HG02885 (cell line): ENCODE data around the gene GPR45.
A peak's percentile ranks its signal among the peaks of the same experiment; 100 is the strongest.

Source experiments
- ATAC-seq: cut with Tn5 transposase; IDR thresholded peaks from one replicate; pipeline ENCODE4 v1.9.1; 2021; ENCODE audit warnings: mild to moderate bottlenecking; ENCODE audit not compliant: unreplicated experiment, poor library complexity

The GPR45 gene, protein sequence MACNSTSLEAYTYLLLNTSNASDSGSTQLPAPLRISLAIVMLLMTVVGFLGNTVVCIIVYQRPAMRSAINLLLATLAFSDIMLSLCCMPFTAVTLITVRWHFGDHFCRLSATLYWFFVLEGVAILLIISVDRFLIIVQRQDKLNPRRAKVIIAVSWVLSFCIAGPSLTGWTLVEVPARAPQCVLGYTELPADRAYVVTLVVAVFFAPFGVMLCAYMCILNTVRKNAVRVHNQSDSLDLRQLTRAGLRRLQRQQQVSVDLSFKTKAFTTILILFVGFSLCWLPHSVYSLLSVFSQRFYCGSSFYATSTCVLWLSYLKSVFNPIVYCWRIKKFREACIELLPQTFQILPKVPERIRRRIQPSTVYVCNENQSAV

DNA sequence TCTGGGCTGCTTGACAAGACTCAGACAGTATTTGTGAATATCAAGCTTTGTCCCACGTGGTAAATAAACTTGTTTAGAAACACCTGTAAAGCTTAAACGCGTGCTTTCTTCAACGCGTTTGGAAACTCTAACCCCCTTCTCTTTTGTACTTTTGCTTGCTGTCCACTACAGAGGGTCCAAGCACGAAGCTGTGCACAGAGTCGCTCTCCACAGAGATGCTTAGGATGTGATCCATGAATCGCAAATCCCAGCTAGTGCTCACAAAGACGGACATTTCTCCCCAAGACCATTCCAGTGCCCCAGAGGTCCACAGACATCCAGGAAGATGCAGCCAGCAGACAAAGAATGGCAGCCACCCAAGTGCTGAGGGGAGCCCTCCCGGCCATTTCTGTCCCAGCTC, at the start of gene GPR45:
TSS of gene GPR45 (plus strand) at position 301 of the 400 bp plus-strand sequence. CDS start 116 bp downstream, outside the sequence.
- no peak for ATAC-seq

DNA sequence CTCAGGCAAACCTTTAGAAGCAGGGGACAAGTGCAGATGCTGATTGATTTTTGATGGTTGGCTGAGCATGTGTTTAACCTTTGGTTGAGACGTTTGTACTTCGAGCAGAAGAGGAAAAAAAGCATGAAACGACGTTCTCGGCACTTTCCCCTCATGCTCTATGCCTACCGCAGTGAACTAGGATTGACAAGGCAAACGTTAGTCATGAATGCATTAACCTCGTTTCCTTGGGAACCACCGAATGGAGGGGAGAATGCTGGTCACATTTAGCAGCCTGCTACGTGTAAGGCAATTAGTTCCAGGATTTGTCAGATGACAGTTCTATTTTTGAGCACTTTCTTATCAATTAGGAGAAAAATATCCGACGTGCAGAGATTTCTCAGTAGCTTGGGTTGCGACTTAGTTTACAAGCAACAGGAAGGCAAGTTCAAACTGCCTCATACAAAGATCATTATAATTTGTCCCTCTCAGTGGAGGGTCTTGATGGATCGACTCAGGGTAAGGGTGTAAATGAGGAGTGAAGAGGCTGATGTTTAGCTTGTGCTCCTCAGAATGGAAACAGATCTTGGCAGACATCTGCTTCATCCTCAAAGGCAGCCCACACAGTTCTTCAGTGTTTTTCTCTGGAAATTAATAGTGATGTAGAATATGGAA, 47.4 kb upstream of the GPR45 start:
- no peak for ATAC-seq

DNA sequence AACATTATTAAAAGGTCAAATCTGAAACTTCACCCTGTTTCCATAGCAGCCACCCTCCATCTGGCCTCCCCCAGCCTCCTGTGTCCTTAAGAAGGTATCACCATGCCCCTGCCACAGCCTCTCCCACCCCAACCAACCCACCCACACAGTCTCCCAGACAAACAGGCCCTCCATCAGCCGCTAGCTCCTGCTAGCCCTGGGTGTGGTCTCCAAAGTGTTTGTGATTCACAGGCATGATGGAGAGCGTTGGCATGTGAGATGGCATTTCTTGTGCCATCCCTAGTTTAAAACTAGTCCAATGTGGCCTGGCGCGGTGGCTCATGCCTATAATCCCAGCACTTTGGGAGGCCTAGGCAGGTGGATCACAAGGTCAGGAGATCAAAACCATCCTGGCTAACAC, 44.9 kb upstream of the GPR45 start:
- ATAC-seq: no peak

DNA sequence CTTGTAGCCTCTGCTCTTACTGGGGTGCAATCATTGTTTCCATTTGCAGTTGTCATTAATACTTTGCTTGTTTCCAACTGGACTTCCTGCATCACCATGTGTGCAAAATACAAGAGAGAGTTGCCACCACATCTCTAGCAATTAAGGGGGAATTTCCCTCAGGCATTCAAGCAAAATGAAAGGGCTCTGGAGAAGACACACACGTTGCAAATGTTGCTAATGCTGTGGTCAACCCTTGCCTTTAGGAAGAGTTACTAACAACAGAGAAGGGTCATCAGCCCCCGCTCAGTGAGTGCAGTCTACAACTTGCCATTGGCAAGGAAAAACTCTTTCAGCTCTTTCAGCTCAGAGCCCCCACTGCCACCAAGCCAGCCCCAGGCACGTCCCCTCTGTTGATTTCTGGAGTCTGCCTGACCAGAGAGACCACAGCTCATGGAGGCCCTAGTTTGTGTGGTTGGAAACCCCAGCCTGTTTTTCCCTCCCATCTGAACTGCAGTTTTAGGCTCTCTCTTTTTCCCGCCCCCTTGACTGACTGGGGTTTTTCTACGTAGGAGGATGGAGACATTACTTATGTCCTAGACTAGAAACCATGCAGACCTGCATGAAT, 25.9 kb upstream of the GPR45 start:
- ATAC-seq: no peak

DNA sequence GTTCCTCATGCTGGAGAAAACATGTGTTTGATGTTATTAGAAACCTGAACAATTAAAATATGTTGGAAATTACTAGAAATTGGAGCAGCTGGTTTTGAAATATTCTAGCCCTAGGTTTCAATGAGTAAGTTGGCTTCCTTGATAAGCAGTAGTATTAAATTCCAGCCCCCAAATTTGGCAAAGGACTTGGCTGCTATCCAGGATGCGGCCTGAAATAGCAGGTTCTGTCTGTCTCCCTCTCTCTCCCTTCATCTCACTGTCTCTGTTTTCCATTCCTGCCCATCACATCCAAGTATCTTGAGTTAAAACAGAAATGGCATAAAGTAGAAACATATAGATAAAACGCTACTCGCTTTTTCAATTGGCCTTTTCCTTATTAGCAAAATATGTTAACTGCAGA, 20.9 kb upstream of the GPR45 start:
- no peak for ATAC-seq

DNA sequence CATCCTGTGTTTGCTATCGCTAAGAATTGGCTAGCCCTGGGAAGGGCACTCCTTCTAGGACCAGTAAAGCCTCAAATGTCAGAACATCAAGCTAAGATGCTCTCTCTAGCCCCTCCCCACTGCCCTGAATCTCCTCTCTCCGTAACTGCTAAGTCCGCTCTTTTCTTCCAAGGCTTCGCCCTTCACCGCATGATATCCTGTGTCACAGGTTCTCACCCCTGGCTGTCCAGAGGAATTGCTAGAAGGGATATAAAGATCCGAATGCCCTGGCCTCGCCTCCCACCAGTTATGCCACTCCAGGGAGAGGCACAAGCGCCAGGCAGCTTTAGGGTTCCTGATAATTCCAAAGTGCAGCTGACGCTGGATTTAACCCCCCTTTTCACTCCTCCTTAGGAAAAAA, 17.1 kb upstream of the GPR45 start:
- no peak for ATAC-seq

DNA sequence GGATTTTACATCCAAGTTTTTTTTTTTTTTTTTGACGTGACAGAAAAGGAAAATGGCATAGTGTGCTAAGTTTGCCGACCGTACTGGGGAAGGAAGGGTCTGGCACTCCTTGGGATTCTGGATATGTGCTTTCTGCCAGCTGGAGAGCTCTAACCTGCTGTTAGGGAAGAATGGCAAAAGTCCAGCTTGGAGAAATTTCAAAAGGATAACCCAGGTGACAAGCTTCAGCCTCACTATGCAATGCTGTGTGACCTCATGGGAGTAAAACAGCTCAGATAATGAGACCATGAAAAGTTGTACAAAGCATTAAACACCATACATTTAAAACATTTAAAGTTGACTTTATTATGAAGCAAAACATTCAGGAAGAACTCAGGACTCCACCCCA, 10.3 kb upstream of the GPR45 start:
- no peak for ATAC-seq

DNA sequence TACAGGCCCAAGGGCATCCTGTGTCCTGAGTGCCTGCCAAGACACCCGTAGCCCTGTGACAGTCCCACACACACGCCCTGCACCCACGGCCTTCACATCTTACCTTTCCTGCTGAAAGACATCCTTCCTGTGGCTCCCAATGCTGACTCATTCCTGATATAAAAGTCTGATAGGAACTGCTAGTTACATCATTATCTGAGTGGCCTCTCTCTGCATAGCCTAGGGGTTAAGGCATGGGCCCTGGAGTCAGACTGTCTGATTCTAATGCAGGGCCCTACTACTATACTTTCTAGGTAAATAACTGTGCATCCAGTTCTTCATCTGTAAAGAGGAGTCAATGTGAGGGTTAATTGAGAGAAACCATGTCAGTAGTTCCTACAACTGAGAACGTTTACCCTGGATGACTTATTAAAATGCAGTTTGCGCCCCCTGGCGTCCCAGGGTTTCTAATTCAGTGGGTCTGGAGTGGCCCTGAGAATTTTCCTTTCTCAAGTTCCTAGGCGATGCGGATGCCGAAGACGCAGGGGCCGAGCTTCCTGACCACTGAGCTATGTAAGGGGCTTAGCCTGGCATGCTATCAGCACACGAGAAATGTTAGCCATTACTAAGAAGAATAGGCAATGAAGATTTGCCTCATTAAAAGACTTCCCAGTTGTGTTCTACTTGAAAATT, 6.0 kb upstream of the GPR45 start:
- peak; percentile 74 for ATAC-seq

DNA sequence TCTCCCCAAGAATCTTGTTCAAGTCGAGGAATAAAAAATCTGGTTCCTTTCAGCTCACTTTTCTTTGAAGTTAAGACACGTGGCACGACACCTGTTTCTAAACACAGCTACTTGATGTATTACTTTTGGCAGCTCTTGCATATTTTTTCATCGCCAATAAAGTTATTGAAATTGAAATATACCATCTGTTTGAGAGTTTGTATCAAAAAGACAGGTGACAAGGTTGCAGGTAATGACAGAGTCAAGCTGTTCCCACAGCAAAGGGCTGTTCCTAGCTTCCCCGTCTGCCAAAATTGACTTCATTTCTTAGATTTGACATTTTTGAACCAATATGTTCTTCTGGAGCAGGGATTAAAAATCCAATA, 5.5 kb upstream of the GPR45 start:
- ATAC-seq: no peak

DNA sequence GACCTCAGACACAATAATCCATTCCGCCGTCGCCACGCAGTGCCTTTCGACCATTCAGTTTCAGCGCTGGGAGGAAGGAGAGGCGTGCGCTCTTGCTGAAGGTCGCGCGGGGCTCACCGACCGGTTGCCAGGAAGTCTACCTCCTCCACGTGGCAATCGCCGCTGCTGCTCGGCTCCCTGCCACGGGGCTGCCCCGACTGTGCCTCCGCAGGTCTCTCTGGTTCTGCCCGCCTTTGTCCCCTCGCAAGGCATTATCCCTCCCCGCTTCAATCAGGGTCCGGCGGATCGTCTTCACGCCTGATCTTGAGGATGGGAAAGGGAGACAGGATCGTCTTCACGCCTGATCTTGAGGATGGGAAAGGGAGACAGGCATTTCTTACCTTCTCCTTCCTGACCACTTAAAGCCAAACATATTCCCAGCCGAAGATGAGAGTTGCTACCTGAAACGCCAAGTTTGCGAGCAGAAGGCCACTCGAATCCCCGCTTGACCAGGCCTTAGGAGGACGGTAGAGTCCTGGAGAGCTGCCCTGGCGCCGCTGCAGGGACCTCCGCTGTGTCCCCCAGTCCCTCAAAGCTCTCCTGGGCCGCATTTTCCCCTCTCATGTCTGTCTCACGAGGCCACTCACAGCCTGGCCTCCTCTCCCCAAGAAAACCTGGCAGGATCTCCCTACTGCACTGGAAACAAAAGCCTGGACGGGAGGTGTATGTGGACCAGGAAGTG, 4.3 kb upstream of the GPR45 start:
- ATAC-seq: no peak

DNA sequence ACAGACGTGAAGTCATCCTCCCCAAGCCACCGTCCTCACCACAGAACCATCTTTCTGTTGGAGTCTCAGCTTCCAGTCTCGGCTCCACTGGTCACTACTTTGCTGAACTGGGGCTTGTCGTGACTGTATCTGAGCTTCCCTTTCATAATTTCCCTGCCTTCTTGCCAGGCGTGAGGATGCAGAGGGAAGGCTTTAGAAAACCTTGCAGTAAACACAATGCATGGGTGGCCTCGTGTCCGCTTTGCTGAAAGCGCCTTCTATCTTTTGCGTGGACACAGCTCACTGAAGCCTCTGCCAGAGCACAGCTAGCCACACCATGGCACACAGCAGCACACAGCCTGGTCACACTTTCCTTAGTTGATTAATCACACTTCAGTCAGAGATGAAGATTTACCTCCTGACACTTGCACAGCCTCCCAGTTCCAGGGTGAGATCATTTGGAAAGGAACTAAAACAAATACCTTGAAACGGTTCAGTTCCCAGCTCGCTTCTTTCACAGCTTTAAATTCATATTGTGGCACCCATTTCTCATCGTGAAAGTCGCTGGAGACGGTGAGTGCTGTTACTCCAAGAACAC, 2.8 kb upstream of the GPR45 start:
- ATAC-seq: no peak

DNA sequence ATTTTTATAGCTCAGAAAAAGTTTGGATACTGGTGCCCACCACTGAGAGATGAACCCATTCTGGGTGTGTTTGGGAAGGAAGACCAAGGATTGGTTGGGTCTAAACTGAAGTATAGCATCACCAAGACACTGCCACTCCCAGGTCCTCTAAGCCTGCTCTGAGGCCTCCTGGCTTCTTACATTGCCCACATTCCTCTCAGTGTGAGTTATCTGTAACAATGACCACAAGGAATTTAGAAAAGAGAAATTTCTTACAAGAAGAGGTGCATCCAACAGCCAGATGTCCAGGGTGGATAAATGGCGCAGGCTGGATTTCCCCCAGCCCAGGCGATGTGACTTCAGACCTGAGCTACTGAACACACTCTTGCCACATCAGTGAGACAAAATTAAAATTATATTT, 1.6 kb upstream of the GPR45 start:
- no peak for ATAC-seq

DNA sequence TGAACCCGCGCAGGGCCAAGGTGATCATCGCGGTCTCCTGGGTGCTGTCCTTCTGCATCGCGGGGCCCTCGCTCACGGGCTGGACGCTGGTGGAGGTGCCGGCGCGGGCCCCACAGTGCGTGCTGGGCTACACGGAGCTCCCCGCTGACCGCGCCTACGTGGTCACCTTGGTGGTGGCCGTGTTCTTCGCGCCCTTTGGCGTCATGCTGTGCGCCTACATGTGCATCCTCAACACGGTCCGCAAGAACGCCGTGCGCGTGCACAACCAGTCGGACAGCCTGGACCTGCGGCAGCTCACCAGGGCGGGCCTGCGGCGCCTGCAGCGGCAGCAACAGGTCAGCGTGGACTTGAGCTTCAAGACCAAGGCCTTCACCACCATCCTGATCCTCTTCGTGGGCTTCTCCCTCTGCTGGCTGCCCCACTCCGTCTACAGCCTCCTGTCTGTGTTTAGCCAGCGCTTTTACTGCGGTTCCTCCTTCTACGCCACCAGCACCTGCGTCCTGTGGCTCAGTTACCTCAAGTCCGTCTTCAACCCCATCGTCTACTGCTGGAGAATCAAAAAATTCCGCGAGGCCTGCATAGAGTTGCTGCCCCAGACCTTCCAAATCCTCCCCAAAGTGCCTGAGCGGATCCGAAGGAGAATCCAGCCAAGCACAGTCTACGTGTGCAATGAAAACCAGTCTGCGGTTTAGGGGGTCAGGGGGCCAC, 897 bp downstream of the GPR45 start:
- ATAC-seq: no peak

DNA sequence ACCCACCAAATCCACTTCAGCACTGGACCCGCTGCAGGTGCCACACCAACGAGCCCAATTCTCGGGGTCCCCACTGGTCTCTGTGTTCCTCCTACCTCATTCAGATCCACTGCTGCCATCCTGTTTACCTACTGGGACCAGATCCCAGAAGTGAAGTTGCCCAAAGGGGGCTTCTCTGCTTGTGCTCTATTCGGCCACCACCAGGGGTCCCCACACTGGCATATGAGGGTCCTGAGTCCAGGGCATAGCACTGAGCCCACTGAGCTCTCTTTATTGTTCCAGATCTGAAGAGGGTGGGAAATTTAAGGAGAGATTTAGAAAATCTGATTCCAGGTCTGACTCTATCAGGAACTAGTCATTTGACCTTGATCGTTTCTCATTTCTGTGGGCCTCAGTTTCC, 2.4 kb downstream of the GPR45 start:
- no peak for ATAC-seq

DNA sequence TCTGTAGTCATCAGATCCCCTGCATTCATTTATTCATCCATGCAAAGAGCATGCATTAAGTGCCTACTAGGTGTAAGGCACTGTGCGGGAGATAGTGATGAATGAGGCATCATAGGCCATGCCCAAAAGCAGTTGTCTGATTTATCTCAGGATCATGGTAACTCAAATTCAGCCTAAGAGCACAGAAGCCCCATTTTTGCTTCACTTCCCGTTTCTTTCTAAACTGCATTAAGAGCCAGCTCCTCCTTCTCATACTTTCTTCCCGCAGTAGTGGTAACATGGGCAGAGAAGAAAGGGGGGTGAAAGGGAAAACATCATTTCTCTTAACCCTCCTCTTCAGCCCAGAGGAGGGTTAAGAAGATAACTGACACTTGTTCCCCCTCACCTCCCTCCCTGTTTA, 2.9 kb downstream of the GPR45 start:
- no peak for ATAC-seq

DNA sequence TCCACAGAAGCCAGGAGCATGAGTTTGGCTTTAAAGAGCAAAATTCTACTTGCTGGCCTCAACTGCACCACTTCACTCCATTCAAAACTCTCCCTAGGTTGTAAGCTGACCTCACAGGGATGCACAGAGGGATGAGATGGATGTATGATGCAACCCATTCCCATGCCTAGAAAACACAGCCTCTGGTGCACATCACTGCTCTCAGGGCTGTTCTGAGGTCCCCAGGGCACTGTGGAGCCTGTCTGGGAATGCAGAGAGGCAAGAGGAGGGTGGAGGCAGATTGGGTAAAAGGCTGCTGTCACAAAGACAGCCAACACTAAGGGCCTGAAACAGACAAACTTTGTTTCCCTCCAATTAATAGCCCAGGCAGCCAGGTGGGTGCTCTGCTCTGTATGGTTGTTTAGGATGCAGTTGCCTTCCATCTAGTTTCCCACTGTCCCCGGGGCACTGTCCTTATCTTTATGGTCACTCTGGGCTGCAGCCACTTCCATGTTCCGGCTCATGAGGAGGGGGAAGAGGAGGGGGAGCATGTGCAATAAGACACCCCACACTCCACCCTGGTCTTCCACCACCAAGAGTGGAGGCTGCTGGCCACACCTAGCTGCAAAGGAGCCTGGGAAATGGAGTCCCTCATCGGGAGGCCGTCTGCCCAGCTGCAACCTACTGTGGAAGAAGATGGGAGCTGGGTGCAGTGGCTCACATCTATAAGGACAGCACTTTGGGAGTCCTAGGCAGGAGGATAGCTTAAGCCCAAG, 7.0 kb downstream of the GPR45 start:
- ATAC-seq: no peak

DNA sequence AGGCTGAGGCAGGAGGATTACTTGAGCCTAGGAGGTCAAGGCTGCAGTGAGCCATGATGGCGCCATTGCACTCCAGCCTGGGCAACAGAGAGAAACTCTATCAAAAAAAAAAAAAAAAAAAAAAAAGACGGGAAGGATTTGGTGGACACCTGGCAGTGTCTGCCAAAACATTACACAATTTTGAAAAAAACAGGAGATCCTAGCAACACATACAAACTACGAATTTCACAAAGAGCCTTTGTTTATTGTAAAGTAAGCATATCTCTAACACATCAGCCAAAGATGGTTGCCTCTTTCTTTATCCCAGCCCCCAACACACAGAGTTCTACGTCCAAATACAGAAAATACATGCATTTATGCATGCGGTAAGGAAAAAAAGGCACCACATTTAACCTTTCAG, 7.6 kb downstream of the GPR45 start:
- no peak for ATAC-seq

DNA sequence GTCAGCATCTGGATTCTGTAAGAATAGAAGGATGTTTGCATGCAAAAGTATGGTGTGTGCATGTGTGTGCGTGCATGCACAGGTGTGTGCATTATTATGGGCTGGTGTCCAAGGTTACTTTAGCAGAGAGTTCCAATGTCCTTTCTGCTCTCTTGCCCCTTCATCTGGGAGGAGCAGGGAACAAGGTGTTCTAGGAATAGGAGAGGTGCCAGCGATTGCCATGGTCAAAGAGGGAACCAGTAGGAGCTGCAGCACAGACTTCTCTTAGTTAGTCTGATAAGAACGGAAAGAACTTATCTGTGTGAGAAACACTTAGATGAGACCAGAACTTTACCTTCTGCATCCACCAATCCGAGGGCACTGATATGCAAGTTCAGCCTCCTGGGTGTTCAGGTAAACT, 8.3 kb downstream of the GPR45 start:
- ATAC-seq: no peak
